ENCODE results near the gene STARD5.

Gene STARD5

DNA sequence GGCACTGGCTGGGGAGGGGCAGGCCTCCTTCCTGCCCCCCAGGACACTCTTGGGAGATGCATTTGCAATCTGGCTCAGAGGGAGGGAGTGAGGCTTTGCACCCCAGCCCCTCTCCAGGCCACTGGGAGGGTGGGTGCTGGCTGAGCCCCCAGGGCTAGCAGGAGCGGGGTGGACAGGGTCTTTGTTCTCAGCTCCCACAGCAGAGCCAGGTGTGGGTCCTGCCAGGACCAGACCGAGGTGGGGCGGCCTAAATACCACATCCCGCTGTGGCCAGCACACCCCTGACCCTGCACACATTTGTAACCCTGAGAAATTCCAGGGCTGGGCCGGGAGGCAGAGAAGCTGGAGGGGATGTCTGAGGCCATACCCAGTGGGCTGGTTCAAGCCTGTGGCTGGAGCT lies 41.0 kb downstream of the STARD5 start:
- TF ChIP-seq, protein P1, sequence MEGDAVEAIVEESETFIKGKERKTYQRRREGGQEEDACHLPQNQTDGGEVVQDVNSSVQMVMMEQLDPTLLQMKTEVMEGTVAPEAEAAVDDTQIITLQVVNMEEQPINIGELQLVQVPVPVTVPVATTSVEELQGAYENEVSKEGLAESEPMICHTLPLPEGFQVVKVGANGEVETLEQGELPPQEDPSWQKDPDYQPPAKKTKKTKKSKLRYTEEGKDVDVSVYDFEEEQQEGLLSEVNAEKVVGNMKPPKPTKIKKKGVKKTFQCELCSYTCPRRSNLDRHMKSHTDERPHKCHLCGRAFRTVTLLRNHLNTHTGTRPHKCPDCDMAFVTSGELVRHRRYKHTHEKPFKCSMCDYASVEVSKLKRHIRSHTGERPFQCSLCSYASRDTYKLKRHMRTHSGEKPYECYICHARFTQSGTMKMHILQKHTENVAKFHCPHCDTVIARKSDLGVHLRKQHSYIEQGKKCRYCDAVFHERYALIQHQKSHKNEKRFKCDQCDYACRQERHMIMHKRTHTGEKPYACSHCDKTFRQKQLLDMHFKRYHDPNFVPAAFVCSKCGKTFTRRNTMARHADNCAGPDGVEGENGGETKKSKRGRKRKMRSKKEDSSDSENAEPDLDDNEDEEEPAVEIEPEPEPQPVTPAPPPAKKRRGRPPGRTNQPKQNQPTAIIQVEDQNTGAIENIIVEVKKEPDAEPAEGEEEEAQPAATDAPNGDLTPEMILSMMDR (conservative IDR thresholded peaks at IDR 0.05) = no peak
- H3K27ac ChIP-seq = no peak overlapping the region

GRCh38 chr15:81282606-81282895 lies 41.4 kb downstream of the STARD5 start:
- TF ChIP-seq, protein P1 (conservative IDR thresholded peaks at IDR 0.05) = no peak
- no peak overlapping the region for H3K27ac ChIP-seq

GRCh38 chr15:81281766-81282605 lies 42.0 kb downstream of the STARD5 start:
- TF ChIP-seq, protein P1 (conservative IDR thresholded peaks at IDR 0.05) = no peak
- H3K27ac ChIP-seq = peak overlapping the region; percentile 84

- H3K27ac ChIP-seq = peak overlapping the region; percentile 84
- TF ChIP-seq, protein P1 (conservative IDR thresholded peaks at IDR 0.05) = no peak
Observed at GRCh38 chr15:81281456-81281735, 42.5 kb downstream of the STARD5 start.

DNA sequence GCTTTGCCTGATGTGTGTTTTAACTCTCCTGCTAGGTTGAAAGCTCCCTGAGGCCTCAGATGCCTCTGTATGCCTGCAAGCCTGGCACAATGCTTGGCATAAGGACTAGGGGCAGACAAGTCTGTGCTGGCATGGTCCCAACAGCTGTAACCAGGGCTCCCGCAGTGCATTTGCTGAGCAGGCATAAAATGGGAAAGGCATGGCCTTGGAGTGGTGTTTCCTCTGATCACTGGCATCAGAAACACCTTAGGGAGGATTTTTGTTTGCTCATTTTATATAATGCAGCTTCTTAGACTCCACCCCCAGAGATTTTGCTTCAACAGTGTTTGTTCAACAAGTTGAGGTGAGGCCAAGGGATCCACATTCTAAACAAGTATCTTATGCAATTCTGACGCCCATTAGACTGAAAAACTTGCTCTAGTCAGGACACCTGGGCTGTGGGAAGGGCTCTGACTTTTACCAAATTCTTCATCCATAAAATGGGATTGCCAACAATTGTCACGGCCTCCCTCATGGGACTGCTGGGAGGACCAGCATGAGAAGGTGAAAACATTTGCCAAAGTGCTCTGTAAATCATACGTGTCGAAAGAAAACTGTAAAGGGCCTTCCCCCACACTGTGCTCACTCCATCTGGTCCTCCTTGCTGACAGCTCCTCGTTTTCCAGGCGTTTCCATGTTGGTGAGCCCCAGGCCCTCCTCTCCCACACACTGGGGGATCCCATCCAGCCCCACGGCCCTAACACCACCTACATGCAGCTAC lies 43.1 kb downstream of the STARD5 start:
- TF ChIP-seq, protein P1 (conservative IDR thresholded peaks at IDR 0.05) = no peak
- peak overlapping the region; percentile 84 for H3K27ac ChIP-seq

- H3K27ac ChIP-seq = peak overlapping the region; percentile 84
- TF ChIP-seq, protein P1 (conservative IDR thresholded peaks at IDR 0.05) = no peak
Observed at GRCh38 chr15:81279621-81280485, 44.1 kb downstream of the STARD5 start.

All from VCaP (cell line).